Measurements from ENCODE around the gene ADAMTS12.

Gene ADAMTS12

GRCh38 chr5:33736510-33736909 lies 155.3 kb downstream of the ADAMTS12 start:
- H3K36me3 ChIP-seq = no peaks in the 10 kb centered on the region
- TF ChIP-seq, protein P1, sequence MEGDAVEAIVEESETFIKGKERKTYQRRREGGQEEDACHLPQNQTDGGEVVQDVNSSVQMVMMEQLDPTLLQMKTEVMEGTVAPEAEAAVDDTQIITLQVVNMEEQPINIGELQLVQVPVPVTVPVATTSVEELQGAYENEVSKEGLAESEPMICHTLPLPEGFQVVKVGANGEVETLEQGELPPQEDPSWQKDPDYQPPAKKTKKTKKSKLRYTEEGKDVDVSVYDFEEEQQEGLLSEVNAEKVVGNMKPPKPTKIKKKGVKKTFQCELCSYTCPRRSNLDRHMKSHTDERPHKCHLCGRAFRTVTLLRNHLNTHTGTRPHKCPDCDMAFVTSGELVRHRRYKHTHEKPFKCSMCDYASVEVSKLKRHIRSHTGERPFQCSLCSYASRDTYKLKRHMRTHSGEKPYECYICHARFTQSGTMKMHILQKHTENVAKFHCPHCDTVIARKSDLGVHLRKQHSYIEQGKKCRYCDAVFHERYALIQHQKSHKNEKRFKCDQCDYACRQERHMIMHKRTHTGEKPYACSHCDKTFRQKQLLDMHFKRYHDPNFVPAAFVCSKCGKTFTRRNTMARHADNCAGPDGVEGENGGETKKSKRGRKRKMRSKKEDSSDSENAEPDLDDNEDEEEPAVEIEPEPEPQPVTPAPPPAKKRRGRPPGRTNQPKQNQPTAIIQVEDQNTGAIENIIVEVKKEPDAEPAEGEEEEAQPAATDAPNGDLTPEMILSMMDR (IDR thresholded peaks at IDR 0.05) = no peak
- DNase-seq = no peak
- intact Hi-C loops (cut with DNase I; ENCODE audit: low total_unique reads) = no loop called here
- no peak overlapping the region for H3K4me3 ChIP-seq
- H3K27me3 ChIP-seq = no peaks in the 10 kb centered on the region
- no peaks in the 10 kb centered on the region for H3K9me3 ChIP-seq
- no peak overlapping the region for H3K27ac ChIP-seq
- H3K4me1 ChIP-seq = no peaks in the 10 kb centered on the region

DNA sequence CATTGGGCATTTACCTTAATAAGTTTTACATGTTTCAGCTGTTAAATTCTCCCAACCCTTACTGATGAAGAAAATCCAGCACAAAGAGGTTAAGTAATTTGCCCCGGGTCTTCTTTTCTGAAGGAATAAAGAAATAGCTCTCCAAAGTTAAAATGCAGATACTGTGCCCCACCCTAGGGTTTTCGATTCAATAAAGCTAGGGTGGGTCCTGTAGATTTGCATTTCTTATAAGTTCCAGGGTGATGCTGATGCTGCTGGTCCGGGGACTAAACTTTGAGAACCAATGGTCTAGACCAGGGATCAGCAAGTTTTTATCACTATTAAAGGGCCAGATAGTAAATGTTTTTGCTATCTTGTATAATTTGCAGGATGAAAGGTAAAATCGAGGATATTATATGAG lies 156.7 kb downstream of the ADAMTS12 start:
- Histone ChIP-seq H3K4me1 (no peaks in the 10 kb centered on the region), H3K4me3 (no peak overlapping the region), H3K36me3 (no peaks in the 10 kb centered on the region), H3K27ac (no peak overlapping the region), H3K27me3 (no peaks in the 10 kb centered on the region), H3K9me3 (no peaks in the 10 kb centered on the region)
- DNase-seq = no peak
- intact Hi-C loops (cut with DNase I; ENCODE audit: low total_unique reads) = no loop called here
- TF ChIP-seq, protein P1 (IDR thresholded peaks at IDR 0.05) = no peak

- DNase-seq = no peak
- Histone ChIP-seq H3K4me1 (no peaks in the 10 kb centered on the region), H3K27me3 (no peaks in the 10 kb centered on the region), H3K27ac (no peak overlapping the region), H3K4me3 (no peak overlapping the region), H3K9me3 (no peaks in the 10 kb centered on the region), H3K36me3 (no peaks in the 10 kb centered on the region)
- intact Hi-C loops (cut with DNase I; ENCODE audit: low total_unique reads) = no loop called here
- TF ChIP-seq, protein P1 (IDR thresholded peaks at IDR 0.05) = no peak
Measured at GRCh38 chr5:33734537-33734936, 157.3 kb downstream of the ADAMTS12 start.

DNA sequence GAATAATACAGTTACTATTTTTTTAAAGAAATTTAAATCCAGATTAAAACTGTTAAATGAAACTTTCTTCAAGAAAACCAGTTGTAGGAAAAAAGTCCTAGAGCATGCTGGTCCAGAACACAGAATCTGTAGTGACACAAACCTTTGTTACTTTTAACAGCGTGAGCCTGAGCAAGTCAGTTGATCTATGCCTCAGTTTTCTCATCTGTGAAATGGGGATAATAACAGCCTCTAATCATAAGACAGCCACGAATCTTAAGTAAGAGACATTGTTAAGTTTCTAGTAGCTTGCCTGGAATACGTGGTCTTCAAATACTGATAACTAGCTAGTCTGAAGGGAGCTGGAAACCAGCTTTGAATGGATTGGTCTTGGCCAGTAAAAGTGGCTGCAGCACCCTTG lies 158.6 kb downstream of the ADAMTS12 start:
- intact Hi-C loops (cut with DNase I; ENCODE audit: low total_unique reads) = no loop called here
- H3K27me3 ChIP-seq = no peaks in the 10 kb centered on the region
- H3K27ac ChIP-seq = no peak overlapping the region
- no peaks in the 10 kb centered on the region for H3K36me3 ChIP-seq
- no peak overlapping the region for H3K4me3 ChIP-seq
- no peak for DNase-seq
- no peaks in the 10 kb centered on the region for H3K9me3 ChIP-seq
- TF ChIP-seq, protein P1 (IDR thresholded peaks at IDR 0.05) = no peak
- no peaks in the 10 kb centered on the region for H3K4me1 ChIP-seq

DNA sequence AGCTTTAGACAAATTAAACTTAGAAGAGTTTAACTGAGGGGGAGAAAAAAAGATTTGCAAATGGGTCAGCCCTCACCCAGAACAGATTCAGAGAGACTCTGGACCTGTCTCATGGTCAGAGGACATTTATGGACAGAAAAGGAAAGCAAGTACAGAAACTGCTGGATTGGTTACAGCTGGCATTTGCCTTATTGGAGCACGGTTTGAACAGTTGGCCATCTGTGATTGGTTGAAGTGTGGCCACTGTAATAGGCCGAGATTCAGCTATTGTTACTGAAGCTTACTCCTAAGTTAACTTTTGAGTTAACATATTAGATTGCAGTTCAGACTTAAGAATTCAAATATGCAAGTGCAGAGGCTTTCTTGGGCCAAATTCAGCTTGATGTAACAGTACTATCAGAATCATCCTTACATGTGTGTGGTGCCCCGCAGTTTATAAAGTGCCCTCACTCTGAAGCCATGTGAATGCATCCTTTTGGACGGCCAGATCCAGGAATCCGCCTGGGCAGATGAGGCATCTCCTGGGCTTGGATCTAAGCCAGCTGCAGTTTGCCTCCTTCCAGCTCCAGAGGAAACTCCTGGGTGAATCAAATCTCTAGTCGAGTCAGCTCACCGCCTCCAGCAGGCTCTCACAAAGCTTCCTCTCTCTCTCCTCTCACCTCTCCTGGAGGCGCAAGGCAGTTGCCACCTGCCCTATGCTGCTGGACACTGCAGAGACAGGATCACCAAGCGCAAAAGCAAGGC lies 165.2 kb downstream of the ADAMTS12 start:
- no peaks in the 10 kb centered on the region for H3K36me3 ChIP-seq
- no peak overlapping the region for H3K4me3 ChIP-seq
- H3K27ac ChIP-seq = no peak overlapping the region
- DNase-seq = no peak
- H3K4me1 ChIP-seq = peaks cover 5 to 22% (median 16%) of the 10 kb centered on the region in 4 donors
- TF ChIP-seq, protein P1 (IDR thresholded peaks at IDR 0.05) = no peak
- H3K9me3 ChIP-seq = no peaks in the 10 kb centered on the region
- no peaks in the 10 kb centered on the region for H3K27me3 ChIP-seq
- intact Hi-C loops (cut with DNase I; ENCODE audit: low total_unique reads) = no loop called here

Measured in tibial artery (tissue), 4 donors.